ENCODE measurements around the gene IL13RA1. TPM values are rescaled to one million over a fixed set of nuclear protein-coding genes. Genes with fewer than 3 reads are reported as not detected.

Gene IL13RA1
- polyA plus RNA-seq, 1 donor (not counting 4 experiments of a cell fraction or from before 2014, with no cell fraction given), result 27.8 TPM

GRCh38 chrX:118755633-118756032 lies 28.2 kb downstream of the IL13RA1 start:
- Histone ChIP-seq H2AFZ (ENCODE audit: control insufficient read depth, low read length) (no peak overlapping the region), H4K20me1 (ENCODE audit: control insufficient read depth, extremely low read depth, insufficient read depth, low read length) (no peaks in the 10 kb centered on the region), H3K36me3 (ENCODE audit: control insufficient read depth in 2 of 2, extremely low read depth in 1 of 2, insufficient read depth in 2 of 2, low read length in 2 of 2) (no peaks in the 10 kb centered on the region), H3K27ac (ENCODE audit: control insufficient read depth, insufficient read depth, low read length) (no peak overlapping the region), H3K4me1 (ENCODE audit: control insufficient read depth, extremely low read depth, insufficient read depth, low read length) (peaks cover 9% of the 10 kb centered on the region), H3K79me2 (ENCODE audit: control insufficient read depth, insufficient read depth, low read length) (no peaks in the 10 kb centered on the region), H3K4me2 (ENCODE audit: control insufficient read depth, extremely low read depth, insufficient read depth, low read depth, low read length) (no peak overlapping the region), H3K9me1 (ENCODE audit: control insufficient read depth, extremely low read depth, insufficient read depth, low read length) (no peaks in the 10 kb centered on the region), H3K9me3 (ENCODE audit: control insufficient read depth, low read depth, low read length) (no peaks in the 10 kb centered on the region), H3K27me3 (ENCODE audit: control insufficient read depth, extremely low read depth, insufficient read depth, low read length) (no peaks in the 10 kb centered on the region), H3K9ac (ENCODE audit: control insufficient read depth, extremely low read depth, insufficient read depth, low read length) (no peak overlapping the region), H3K4me3 (ENCODE audit: control insufficient read depth in 2 of 3, extremely low read depth in 1 of 3, insufficient read depth in 2 of 3, low read depth in 1 of 3, low read length in 3 of 3) (no peak overlapping the region)
- no peak for FAIRE-seq
- TF ChIP-seq, protein P1, sequence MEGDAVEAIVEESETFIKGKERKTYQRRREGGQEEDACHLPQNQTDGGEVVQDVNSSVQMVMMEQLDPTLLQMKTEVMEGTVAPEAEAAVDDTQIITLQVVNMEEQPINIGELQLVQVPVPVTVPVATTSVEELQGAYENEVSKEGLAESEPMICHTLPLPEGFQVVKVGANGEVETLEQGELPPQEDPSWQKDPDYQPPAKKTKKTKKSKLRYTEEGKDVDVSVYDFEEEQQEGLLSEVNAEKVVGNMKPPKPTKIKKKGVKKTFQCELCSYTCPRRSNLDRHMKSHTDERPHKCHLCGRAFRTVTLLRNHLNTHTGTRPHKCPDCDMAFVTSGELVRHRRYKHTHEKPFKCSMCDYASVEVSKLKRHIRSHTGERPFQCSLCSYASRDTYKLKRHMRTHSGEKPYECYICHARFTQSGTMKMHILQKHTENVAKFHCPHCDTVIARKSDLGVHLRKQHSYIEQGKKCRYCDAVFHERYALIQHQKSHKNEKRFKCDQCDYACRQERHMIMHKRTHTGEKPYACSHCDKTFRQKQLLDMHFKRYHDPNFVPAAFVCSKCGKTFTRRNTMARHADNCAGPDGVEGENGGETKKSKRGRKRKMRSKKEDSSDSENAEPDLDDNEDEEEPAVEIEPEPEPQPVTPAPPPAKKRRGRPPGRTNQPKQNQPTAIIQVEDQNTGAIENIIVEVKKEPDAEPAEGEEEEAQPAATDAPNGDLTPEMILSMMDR (optimal IDR thresholded peaks at IDR 0.05 in 1 of 3, IDR thresholded peaks at IDR 0.05 in 1 of 3, conservative IDR thresholded peaks at IDR 0.05 in 1 of 3; ENCODE audit: extremely low read depth in 1 of 3, insufficient read depth in 2 of 3, low read length in 3 of 3), result no peak
- TF ChIP-seq EZH2 (IDR thresholded peaks at IDR 0.05; ENCODE audit: low read length), result no peak
- no peak for DNase-seq (ENCODE audit: low read depth, low spot score)
- dilution Hi-C loops (cut with MboI; ENCODE audit: extremely low pct_ligation_motif_present, low sequenced_read_pairs), result no loop called here

- Histone ChIP-seq H3K79me2 (ENCODE audit: control insufficient read depth, insufficient read depth, low read length) (no peaks in the 10 kb centered on the region), H3K4me2 (ENCODE audit: control insufficient read depth, extremely low read depth, insufficient read depth, low read depth, low read length) (no peak overlapping the region), H2AFZ (ENCODE audit: control insufficient read depth, low read length) (no peak overlapping the region), H3K27me3 (ENCODE audit: control insufficient read depth, extremely low read depth, insufficient read depth, low read length) (no peaks in the 10 kb centered on the region), H3K4me1 (ENCODE audit: control insufficient read depth, extremely low read depth, insufficient read depth, low read length) (peaks cover 9% of the 10 kb centered on the region), H3K4me3 (ENCODE audit: control insufficient read depth in 2 of 3, extremely low read depth in 1 of 3, insufficient read depth in 2 of 3, low read depth in 1 of 3, low read length in 3 of 3) (no peak overlapping the region), H3K9me3 (ENCODE audit: control insufficient read depth, low read depth, low read length) (no peaks in the 10 kb centered on the region), H3K9ac (ENCODE audit: control insufficient read depth, extremely low read depth, insufficient read depth, low read length) (no peak overlapping the region), H3K27ac (ENCODE audit: control insufficient read depth, insufficient read depth, low read length) (no peak overlapping the region), H3K9me1 (ENCODE audit: control insufficient read depth, extremely low read depth, insufficient read depth, low read length) (no peaks in the 10 kb centered on the region), H4K20me1 (ENCODE audit: control insufficient read depth, extremely low read depth, insufficient read depth, low read length) (no peaks in the 10 kb centered on the region), H3K36me3 (ENCODE audit: control insufficient read depth in 2 of 2, extremely low read depth in 1 of 2, insufficient read depth in 2 of 2, low read length in 2 of 2) (no peaks in the 10 kb centered on the region)
- dilution Hi-C loops (cut with MboI; ENCODE audit: extremely low pct_ligation_motif_present, low sequenced_read_pairs), result no loop called here
- TF ChIP-seq EZH2 (IDR thresholded peaks at IDR 0.05; ENCODE audit: low read length), result no peak
- TF ChIP-seq, protein P1 (optimal IDR thresholded peaks at IDR 0.05 in 1 of 3, IDR thresholded peaks at IDR 0.05 in 1 of 3, conservative IDR thresholded peaks at IDR 0.05 in 1 of 3; ENCODE audit: extremely low read depth in 1 of 3, insufficient read depth in 2 of 3, low read length in 3 of 3), result no peak
- DNase-seq (ENCODE audit: low read depth, low spot score) (no peak), FAIRE-seq (no peak)
These were observed 28.7 kb downstream of the IL13RA1 start for GRCh38 chrX:118756101-118756500.

All from keratinocyte (primary cell).